Measurements from ENCODE around the gene ADGRD1. TPM values are rescaled to one million over a fixed set of nuclear protein-coding genes. Genes with fewer than 3 reads are reported as not detected.
"Not testable (repeated sequence)": the region's sequence is repeated elsewhere in the genome, so short reads cannot be mapped to it uniquely, and the experiment has no call there.

Gene ADGRD1
- total RNA-seq (ENCODE audit: insufficient read depth, low replicate concordance): 4.1 TPM

- peak; percentile 90 for DNase-seq (ENCODE audit: low spot score)
Measured at GRCh38 chr12:130953771-130954543, at the start of gene ADGRD1. Gene ADGRD1, plus strand, starts transcription at chr12:130953907. Its CDS starts 559 bp downstream, at chr12:130954466.

GRCh38 chr12:130904064-130904463, 49.6 kb upstream of the ADGRD1 start:
- no peak for DNase-seq (ENCODE audit: low spot score)

GRCh38 chr12:130904936-130905455, 48.7 kb upstream of the ADGRD1 start:
- DNase-seq (ENCODE audit: low spot score): not testable (repeated sequence)

- DNase-seq (ENCODE audit: low spot score): no peak
Measured at GRCh38 chr12:130909111-130909510, 44.6 kb upstream of the ADGRD1 start.

DNA sequence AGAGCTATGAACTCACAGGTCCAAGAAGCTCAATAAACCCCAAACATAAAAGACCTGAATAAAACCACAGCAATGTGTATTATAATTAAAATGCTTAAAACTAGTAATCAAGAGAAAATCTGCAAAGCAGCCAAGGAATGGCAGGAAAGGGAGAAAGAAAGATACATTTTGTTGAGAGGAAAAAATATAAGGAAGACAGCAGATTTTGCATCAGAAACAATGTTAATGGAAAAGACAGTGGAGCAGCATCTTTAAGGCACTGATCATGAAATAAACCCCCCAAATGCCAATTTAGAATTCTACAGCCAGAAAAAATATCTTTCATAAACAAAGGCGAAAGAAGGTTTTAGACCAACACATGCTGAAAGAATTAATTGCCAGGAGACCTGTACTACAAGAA, 42.5 kb upstream of the ADGRD1 start:
- no peak for DNase-seq (ENCODE audit: low spot score)

- no peak for DNase-seq (ENCODE audit: low spot score)
Measured at GRCh38 chr12:130911933-130912332, 41.8 kb upstream of the ADGRD1 start.

- peak; percentile 54 for DNase-seq (ENCODE audit: low spot score)
Measured at GRCh38 chr12:130916241-130916911, 37.3 kb upstream of the ADGRD1 start.

DNA sequence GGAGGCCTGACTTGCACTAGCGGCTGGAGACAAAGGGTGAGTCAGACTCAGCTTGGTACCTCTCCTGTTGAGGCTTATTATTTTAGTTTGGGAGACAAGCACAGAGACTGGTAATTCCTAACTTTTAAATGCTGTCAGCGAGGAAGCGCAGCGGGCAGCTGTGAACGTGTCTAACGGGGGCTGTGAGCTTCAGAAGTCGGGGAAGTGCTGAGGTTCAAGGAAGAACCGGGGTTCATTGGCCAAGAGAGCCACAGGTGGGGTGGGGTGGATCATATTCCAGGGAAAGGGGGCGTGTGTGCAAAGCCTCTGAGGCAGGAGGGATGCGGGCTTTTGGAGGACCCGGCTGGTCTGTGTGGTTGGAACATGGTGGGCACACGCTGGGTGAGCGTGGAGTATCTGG, 36.1 kb upstream of the ADGRD1 start:
- DNase-seq (ENCODE audit: low spot score): no peak

GRCh38 chr12:130919086-130919485, 34.6 kb upstream of the ADGRD1 start:
- DNase-seq (ENCODE audit: low spot score): no peak

GRCh38 chr12:130920119-130920703, 33.5 kb upstream of the ADGRD1 start:
- no peak for DNase-seq (ENCODE audit: low spot score)

DNA sequence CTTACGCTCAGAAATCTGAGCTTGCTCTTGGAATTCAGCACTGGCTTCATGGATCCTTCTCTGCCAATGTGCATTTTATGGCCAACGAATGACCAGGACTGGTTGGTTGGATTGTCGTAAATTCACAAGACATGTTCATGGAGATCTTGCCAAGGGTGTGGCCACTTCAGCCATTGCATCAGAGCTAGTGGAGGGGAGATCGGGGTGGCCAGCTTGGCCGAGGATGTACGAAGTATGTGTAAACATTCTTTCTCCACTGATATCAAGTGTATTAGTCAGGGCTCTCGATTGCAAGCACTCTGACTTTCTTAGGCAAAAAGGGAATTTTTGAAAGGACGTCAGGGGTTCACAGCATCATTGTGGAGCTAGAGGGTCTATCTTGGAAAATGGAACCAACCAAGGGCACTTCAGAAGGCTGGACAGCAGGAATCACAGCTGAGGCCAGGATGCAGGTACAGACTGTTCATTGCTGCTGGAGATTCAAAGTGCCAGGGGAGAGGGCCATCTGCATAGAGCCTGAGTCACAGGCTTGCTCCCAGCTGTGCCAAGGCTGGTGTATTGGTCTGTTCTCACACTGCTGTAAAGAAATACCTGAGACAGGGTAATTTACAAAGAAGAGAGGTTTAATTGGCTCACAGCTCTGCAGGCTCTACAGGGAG, 32.9 kb upstream of the ADGRD1 start:
- DNase-seq (ENCODE audit: low spot score): peak; percentile 91

GRCh38 chr12:130922511-130922953, 31.2 kb upstream of the ADGRD1 start:
- DNase-seq (ENCODE audit: low spot score): peak; percentile 88

DNA sequence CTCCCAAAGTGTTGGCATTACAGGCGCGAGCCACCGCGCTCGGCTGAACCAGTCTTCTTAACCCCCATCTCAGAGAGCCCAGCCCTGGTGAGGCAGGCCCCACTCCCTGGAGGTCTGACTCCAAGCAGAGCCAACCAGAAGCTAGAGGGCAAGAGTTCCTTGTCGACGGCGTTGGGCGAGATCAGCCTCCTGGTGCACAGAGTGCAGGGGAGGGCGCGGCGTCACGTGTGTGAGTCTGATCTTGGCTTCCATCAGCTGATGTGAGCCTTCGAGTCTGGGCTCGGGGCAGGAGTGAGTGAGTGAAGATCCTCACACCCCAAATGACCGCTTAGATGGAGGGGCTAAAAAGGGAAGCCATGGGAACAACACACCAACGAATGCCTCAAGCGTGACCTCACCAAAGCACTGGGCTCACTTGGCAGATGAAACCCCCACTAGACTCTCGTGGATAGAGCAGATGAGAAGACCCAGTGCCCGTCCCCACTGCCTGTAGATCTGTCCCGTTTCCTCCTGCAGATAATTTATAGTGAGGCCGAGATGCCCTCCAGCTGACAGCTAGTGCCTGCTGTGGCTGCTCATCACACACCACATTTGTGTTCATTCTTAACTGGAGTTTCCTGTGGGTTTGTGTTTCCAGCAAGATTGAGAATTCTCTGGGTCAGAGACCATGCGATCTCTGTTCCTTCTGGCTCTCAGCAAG, 28.6 kb upstream of the ADGRD1 start:
- no peak for DNase-seq (ENCODE audit: low spot score)

DNA sequence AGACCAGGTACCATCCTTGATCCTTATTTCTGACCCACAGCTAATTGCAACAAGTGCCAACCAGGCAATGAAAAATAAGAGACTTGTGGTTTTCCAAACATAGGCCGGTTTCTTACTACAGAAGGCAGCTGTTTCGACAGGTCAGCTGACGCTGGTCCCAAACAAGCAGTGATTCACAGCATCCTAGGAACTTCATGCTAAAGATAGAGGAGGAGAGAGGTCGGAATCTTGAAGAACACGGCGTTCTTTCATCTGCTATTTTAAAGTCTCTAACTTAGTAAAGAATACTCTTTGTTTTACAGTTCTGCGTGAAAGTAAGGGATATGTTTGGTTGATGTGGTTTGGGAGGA, 28.1 kb upstream of the ADGRD1 start:
- DNase-seq (ENCODE audit: low spot score): peak; percentile 60

DNA sequence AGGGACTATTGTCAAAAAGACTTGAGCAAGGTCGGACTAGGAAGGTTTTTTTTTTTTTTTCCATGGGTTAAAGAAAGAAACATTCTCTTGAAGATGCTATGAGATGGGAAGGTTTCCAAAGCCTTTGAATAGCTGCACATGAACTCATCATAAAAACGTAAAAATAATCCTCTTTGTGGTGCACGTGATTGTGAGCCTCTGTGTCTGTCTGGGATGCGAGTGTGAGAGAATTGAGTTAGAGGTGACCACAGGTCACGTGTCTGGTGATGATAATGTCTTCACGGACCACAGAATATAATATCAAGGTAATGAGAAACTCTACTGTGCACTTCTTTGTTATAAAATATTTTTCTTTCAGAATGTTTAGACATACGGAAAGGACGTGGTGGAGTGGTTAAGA, 24.3 kb upstream of the ADGRD1 start:
- peak; percentile 10 for DNase-seq (ENCODE audit: low spot score)

GRCh38 chr12:130932061-130932930, 21.4 kb upstream of the ADGRD1 start:
- peak; percentile 67 for DNase-seq (ENCODE audit: low spot score)

DNA sequence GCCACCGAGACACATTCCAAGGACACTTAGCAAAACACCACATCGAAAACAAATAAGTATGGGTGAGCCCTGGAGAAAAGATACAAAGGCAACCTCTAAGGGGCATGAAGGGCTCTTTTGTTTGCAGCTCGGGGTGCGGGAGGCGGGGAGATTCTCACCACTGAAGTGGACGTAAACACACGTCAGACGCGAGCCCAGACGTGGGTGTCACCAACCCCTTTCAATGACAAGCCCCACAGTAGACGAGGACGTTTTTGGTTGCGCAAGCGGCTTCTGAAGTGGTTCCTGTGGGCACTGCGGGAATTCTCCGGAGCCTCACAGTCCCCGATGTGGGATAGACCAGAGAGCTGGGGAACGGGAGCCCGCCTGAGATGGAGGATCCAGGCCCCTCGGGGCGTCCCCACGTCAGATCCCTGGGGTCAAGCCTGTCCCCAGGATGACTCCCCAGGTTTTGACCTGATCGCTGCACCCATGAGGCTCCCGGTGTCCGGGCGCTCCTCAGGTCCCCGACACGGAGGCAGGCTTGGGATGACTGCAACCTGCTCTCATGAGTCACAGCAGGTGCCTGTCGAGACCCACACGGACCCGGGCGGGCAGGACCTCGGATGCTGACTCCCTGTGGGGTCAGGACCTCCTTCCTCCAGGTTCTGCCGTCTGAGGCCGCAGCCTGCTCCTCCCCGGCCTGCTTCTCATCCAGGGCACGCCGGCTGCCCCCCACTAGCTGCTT, 20.3 kb upstream of the ADGRD1 start:
- no peak for DNase-seq (ENCODE audit: low spot score)

DNA sequence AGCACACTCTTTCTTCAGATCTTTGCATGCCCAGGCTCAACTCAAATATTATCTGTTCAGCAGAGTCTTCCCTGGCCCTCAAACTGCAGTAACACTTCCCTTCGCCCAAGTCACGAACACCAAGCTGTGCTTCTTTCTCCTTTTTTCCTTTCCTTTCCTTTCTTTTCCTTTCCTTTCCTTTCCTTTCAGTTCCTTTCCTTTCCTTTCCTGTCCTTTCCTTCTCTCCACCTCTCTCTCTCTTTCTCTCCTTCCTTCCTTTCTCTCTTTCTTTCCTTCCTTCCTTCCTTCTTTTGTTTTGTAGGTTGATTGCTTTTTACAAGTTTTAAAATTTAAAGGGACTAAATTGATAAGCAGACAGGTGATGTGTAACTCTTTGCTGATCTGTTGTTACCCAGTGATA, 19.0 kb upstream of the ADGRD1 start:
- DNase-seq (ENCODE audit: low spot score): no peak

GRCh38 chr12:130936561-130936960, 17.1 kb upstream of the ADGRD1 start:
- DNase-seq (ENCODE audit: low spot score): no peak

- no peak for DNase-seq (ENCODE audit: low spot score)
Measured at GRCh38 chr12:130937063-130937462, 16.6 kb upstream of the ADGRD1 start.
